NAMALWA (cell line): ENCODE measurements around the gene ATAD2B.
"Not testable (repeated sequence)": the region's sequence is repeated elsewhere in the genome, so short reads cannot be mapped to it uniquely, and the experiment has no call there.

Experiments used
- DNase-seq: peaks from one replicate; pipeline ENCODE4 v3.0.0-alpha.2; 2015; ENCODE audit warnings: low spot score

The ATAD2B gene

GRCh38 chr2:23745726-23746105, 181.2 kb downstream of the ATAD2B start:
- peak; percentile 46 for DNase-seq

DNA sequence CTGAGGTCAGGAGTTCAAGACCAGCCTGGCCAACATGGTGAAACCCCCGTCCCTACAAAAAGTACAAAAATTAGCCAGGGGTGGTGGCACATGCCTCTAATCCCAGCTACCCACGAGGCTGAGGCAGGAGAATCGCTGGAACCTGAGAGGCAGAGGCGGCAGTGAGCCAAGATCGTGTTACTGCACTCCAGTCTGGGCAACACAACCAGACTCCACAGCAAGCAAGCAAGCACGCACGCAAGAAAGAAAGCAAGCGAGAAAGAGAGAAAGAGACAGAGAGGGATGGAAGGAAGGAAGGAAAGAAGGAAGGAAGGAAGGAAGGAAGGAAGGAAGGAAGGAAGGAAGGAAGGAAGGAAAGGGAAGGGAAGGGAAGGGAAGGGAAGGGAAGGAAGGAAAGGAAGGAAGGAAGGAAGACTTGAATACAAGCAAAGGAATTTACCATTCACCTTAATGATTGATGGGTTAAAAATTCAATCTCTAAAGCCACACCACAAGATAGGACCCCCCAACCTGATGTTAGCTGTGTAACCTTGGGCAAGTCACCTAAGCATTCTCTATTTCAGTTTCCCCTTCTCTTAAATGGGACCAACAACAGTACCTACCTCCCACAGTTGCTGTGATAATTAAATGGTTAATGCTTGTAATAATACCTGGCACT, 181.7 kb downstream of the ATAD2B start:
- no peak for DNase-seq

GRCh38 chr2:23736783-23737182, 190.1 kb downstream of the ATAD2B start:
- DNase-seq = not testable (repeated sequence)

DNA sequence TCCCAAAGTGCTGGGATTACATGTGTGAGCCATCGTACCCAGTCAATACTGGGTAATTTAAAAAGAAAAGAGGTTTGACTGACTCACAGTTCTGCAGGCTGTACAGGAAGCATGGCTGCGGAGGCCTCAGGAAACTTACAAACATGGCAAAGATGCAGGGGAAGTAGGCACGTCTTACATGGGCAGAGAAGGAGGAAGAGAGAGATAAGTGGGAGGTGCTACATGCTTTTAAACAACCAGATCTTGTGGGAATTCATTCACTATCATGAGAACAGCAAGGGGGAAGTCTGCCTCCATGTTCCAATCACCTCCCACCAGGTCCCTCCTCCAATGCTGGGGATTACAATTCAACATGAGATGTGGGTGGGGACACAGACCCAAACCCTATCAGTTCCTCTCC, 192.5 kb downstream of the ATAD2B start:
- no peak for DNase-seq

GRCh38 chr2:23723029-23723428, 203.9 kb downstream of the ATAD2B start:
- DNase-seq = not testable (repeated sequence)

DNA sequence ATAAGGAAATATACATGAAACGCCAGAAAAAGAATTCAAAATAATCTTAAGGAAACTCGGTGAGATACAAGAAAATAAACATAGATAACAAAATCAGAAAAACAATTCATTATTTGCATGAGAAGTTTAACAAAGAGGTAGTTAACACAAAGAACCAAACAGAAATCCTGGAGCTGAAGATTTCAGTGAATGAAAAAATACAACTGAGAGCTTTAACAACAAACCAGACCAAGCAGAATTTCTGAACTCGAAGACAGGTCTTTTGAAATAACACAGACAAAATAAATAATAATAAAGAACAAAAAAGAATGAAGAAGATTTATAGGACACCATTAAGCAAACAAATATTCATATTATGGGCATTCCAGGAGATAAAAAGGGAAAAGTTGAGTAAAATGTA, 204.7 kb downstream of the ATAD2B start:
- no peak for DNase-seq

DNA sequence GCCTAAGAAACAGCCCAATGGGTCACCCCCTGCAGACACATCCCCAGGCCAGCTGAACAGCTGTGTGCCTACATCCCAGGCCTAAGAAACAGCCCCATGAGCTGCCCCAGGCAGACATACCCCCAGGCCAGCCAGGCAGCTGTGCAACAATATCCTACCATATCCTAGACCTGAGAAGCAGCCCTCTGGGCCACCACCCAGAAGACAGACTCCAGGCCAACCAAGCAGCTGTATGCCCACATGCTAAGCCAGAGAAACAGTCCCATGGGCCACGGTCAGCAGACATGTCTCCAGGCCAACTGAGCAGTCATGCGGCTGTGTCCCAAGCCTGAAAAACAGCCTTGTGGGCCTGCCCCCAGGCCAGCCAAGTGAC, 205.5 kb downstream of the ATAD2B start:
- no peak for DNase-seq

GRCh38 chr2:23720705-23721453, 206.0 kb downstream of the ATAD2B start:
- no peak for DNase-seq

DNA sequence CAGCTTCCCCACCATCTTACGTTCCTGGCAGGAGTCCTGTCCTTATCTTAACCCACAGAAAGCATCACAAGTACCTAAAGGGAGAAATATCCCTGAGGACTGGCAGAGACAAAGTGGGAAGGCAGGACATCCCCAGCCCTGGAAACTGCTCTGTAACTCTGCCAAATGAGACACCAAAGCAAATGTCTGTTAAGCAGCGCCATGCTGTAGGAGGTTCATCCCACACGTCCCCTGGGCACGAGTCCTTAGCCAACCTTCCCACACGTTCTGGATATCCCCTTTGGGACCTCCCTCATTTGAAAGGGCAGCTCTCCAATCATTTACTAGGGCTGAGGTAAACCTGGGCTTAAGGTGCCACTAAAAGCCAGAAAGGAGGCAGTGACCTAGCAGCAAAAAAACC, 207.2 kb downstream of the ATAD2B start:
- DNase-seq = no peak

- no peak for DNase-seq
Observed at GRCh38 chr2:23718931-23719700, 207.8 kb downstream of the ATAD2B start.

- no peak for DNase-seq
Observed at GRCh38 chr2:23713351-23713750, 213.6 kb downstream of the ATAD2B start.

- DNase-seq = no peak
Observed at GRCh38 chr2:23712756-23713151, 214.2 kb downstream of the ATAD2B start.

GRCh38 chr2:23711979-23712755, 214.8 kb downstream of the ATAD2B start:
- no peak for DNase-seq

- DNase-seq = no peak
Observed at GRCh38 chr2:23709311-23709710, 217.6 kb downstream of the ATAD2B start.

GRCh38 chr2:23708771-23709170, 218.2 kb downstream of the ATAD2B start:
- DNase-seq = no peak

- no peak for DNase-seq
Observed at GRCh38 chr2:23707096-23707495, 219.8 kb downstream of the ATAD2B start.

DNA sequence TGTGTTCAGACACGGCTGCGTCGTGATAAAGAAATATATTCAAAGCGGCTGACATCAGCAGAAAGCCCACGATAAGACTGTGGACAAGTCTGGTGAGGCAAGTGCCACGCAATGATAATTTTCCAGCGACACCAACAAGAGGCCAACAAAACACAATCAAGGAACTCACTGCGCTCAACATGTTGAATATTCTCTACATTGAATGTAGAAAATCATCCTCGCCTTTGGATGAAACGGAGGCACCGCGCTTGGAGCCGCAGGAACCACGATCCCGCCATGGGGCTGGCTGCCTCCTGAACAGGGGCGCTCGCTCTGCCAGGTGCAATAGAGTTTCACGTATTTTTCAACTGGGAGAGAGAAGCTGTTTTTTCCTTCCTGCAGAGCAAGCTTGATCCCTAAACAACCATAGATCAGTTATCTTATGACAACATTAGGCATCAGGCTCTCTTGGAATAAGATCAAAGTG, 220.3 kb downstream of the ATAD2B start:
- DNase-seq = no peak

- DNase-seq = no peak
Observed at GRCh38 chr2:23705771-23706612, 220.9 kb downstream of the ATAD2B start.

DNA sequence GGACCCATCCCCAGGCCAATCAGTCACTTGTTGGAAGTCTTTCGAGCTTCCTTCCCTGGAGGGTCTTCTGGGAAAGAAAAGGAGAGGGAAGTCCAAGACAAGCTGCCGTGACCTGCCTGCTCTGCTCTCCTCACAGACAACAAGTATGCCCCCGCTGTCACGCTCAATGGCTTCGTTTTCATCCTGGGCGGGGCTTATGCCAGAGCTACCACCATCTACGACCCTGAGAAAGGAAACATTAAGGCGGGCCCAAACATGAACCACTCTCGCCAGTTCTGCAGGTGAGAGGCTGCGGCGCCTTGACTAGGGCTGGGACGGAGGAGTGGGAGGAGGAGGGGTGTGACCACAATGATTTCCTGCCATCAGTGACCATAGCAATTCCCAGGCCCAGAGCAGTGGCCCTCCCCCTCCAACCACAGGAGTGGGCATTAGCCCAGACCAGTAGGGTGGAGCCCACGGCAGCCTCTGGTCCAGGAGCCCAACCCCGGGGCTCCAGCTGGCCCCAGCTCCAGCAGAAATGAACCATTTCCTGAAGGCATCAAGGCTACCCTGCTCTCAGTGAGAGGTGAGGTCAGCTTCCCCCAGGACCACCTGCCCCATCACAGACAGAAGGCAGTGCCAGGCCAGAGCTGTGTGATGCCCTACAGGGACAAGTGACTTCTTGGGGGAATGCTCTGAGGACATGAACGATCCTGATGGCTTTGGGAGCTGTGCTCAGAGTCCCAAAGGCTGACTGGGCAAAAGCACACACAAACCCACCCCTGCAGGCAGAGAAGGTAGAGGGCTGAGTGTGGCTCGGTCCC, 223.1 kb downstream of the ATAD2B start:
- DNase-seq = no peak

DNA sequence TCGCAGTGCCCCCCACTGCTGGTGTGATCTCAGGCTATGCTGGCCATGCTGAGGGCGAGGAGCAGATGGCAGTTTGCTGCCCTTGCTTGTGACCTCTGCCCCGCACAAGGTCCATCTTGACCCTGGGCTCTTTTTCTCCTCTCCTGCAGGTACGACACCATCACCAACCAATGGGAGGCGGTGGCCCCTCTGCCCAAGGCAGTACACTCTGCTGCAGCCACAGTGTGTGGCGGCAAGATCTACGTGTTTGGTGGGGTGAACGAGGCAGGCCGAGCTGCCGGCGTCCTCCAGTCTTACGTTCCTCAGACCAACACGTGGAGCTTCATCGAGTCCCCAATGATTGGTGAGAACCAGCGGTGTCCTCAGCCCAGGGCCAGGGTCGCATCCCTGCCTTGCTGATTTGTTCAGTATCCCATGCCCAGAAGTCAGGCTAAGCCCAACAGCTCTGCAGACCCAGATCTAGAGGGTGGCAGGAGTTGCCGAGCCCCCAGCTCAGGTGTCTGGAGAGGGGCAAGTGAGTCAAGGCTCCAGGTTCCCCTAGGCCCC, 223.8 kb downstream of the ATAD2B start:
- no peak for DNase-seq
